K562 (cell line): ENCODE measurements around the gene MRPL54. TPM values are rescaled to one million over a fixed set of nuclear protein-coding genes. Genes with fewer than 3 reads are reported as not detected.

ENCODE experiments used
- ATAC-seq: fragments of 200-7000 bp; cut with Tn5 transposase; 3 replicates; pipeline ENCODE4 v1.9.1; 2020; ENCODE audit warnings: moderate library complexity
- BruUV-seq: library from RNA; stranded (reverse); fragments of 400-500 nt; replicated peaks from 2 replicates; lab custom pipeline; 2021; lab: Mats Ljungman, UMichigan
- CTCF ChIA-PET: fragments of 300-600 bp; formaldehyde crosslinking; extraction: SDS; loops from one replicate; lab custom pipeline; 2021; ENCODE audit warnings: low intra/inter-chr PET ratio; lab: Yijun Ruan, JAX
- POLR2A ChIA-PET: fragments of 300-600, 350-650 bp; sonication (Branson Sonifier 250); formaldehyde crosslinking; extraction: SDS; loops from one replicate; lab custom pipeline; 2021; ENCODE audit warnings: antibody characterized with exemption, inconsistent platforms; lab: Yijun Ruan, JAX
- DNase-seq, 4 experiments: peaks; one replicate each; pipeline versions ENCODE4 v3.0.0 to v3.0.0-alpha.2; 2011 to 2018; ENCODE audit warnings: low spot score in 3 of 4, mixed read lengths in 3 of 4; ENCODE audit errors: extremely low read depth in 1 of 4
- FAIRE-seq: peaks from 2 replicates; lab custom pipeline; 2011; peaks lifted over from hg19 to GRCh38; lab: Jason Lieb, UNC
- H2AFZ ChIP-seq: 2 replicates; pipeline ENCODE4 v1.6.0; 2011; ENCODE audit warnings: low read depth, low read length, control low read depth, inconsistent platforms
- H3K27ac ChIP-seq: fragments of 200-600 bp; 3 replicates; pipeline ENCODE4 v1.8.0; 2011; ENCODE audit warnings: low read depth, mild to moderate bottlenecking, control low read depth, inconsistent platforms, low read length, moderate library complexity, mixed read lengths; ENCODE audit errors: extremely low read depth
- H3K27me3 ChIP-seq, 2 experiments: fragments of 300-600 bp in 1 of 2; 2 replicates in 1 of 2; 3 replicates in 1 of 2; pipeline versions ENCODE4 v1.6.0 to v1.8.0; 2011; ENCODE audit warnings: inconsistent platforms in 2 of 2, low read length in 2 of 2, mild to moderate bottlenecking in 1 of 2, mixed read lengths in 1 of 2, moderate library complexity in 1 of 2; ENCODE audit not compliant: control insufficient read depth in 2 of 2, insufficient read depth in 2 of 2
- H3K36me3 ChIP-seq: fragments of 300-600 bp; 3 replicates; pipeline ENCODE4 v1.8.0; 2011; ENCODE audit warnings: mild to moderate bottlenecking, low read length, inconsistent platforms; ENCODE audit not compliant: control insufficient read depth, insufficient read depth
- H3K4me1 ChIP-seq, 2 experiments: fragments of 200-600 bp in 1 of 2; replicated peaks in 1 of 2; 2 replicates in 1 of 2; 3 replicates in 1 of 2; pipeline versions ENCODE4 v1.5.1 to v1.8.0; 2011; ENCODE audit warnings: inconsistent platforms in 2 of 2, low read length in 2 of 2, mild to moderate bottlenecking in 1 of 2, mixed read lengths in 1 of 2, moderate library complexity in 1 of 2; ENCODE audit not compliant: control insufficient read depth in 2 of 2, insufficient read depth in 2 of 2
- H3K4me2 ChIP-seq: 2 replicates; pipeline ENCODE4 v1.6.1; 2011; ENCODE audit warnings: low read length, control low read depth, inconsistent platforms, mixed read lengths; ENCODE audit not compliant: insufficient read depth
- H3K4me3 ChIP-seq: fragments of 200-600 bp; sonication (generic), shearing (Covaris generic); 2 replicates; pipeline ENCODE4 v1.5.1; 2016; ENCODE audit warnings: control low read depth, inconsistent platforms
- H3K79me2 ChIP-seq: fragments of 200-600 bp; 3 replicates; pipeline ENCODE4 v1.8.0; 2011; ENCODE audit warnings: low read length, inconsistent platforms; ENCODE audit not compliant: control insufficient read depth, insufficient read depth
- H3K9ac ChIP-seq, 2 experiments: 2 replicates each; pipeline versions ENCODE4 v1.6.0 to v1.6.1; 2011; ENCODE audit warnings: low read depth in 2 of 2, low read length in 2 of 2, control low read depth in 1 of 2, inconsistent platforms in 1 of 2, mild to moderate bottlenecking in 1 of 2, mixed read lengths in 1 of 2; ENCODE audit not compliant: insufficient read depth in 1 of 2
- H3K9me1 ChIP-seq: one replicate; pipeline ENCODE4 v1.6.0; 2011; ENCODE audit warnings: inconsistent platforms, mild to moderate bottlenecking, low read length, moderate library complexity; ENCODE audit not compliant: control insufficient read depth, insufficient read depth
- H3K9me3 ChIP-seq: replicated peaks from 2 replicates; pipeline ENCODE4 v1.5.1; 2011; ENCODE audit warnings: low read depth, low read length, inconsistent platforms; ENCODE audit not compliant: control insufficient read depth, insufficient read depth
- H4K20me1 ChIP-seq: replicated peaks from 2 replicates; pipeline ENCODE4 v1.6.1; 2011; ENCODE audit warnings: low read length, inconsistent platforms, mixed read lengths; ENCODE audit not compliant: control insufficient read depth, insufficient read depth
- E2F3 ChIP-seq: fragments of 250-450 bp; sonication (Bioruptor Pico); IDR thresholded peaks from 2 replicates; pipeline ENCODE4 v1.4.0; 2020; ENCODE audit warnings: mild to moderate bottlenecking
- EP400 ChIP-seq: fragments of 450-650 bp; IDR thresholded peaks from 2 replicates; pipeline ENCODE4 v1.6.1; 2017; ENCODE audit warnings: antibody characterized with exemption, mild to moderate bottlenecking, moderate library complexity
- GATAD2B ChIP-seq: fragments of 450-650 bp; IDR thresholded peaks from 2 replicates; pipeline ENCODE4 v1.6.1; 2017; ENCODE audit warnings: mild to moderate bottlenecking, borderline replicate concordance
- HNRNPL ChIP-seq: fragments of 200-400 bp; formaldehyde crosslinking; IDR thresholded peaks from 2 replicates; pipeline ENCODE4 v1.6.1; 2017; ENCODE audit warnings: low read depth, mild to moderate bottlenecking, low read length
- IFI16 ChIP-seq: fragments of 250-450 bp; sonication (Bioruptor Pico); IDR thresholded peaks from 2 replicates; pipeline ENCODE4 v2.1.2; 2022; ENCODE audit warnings: mild to moderate bottlenecking, inconsistent platforms
- NEUROD1 ChIP-seq: fragments of 150-350 bp; IDR thresholded peaks from 2 replicates; pipeline ENCODE4 v1.6.1; 2014; ENCODE audit warnings: borderline replicate concordance, low read length, low read depth; ENCODE audit not compliant: partially characterized antibody
- SMAD1 ChIP-seq: fragments of 150-350 bp; IDR thresholded peaks from 2 replicates; pipeline ENCODE4 v1.6.1; 2014; ENCODE audit warnings: low read length, low read depth; ENCODE audit not compliant: partially characterized antibody
- ZBED1 ChIP-seq: IDR thresholded peaks from 2 replicates; pipeline ENCODE4 v1.6.1; 2014
- WGBS: fragments of 100-300 bp; shearing (Covaris generic); methylation state at CpG from one replicate; pipeline ENCODE4 v1.1.6; 2016; ENCODE audit warnings: low coverage, mixed read lengths; ENCODE audit not compliant: insufficient coverage; ENCODE audit errors: missing lambda C conversion rate; 5-methylcytosine and 5-hydroxymethylcytosine counted together
- in situ Hi-C: fragments of 300-500 bp; cut with MboI; formaldehyde crosslinking; loops from 4 replicates; pipeline ENCODE4 v1.15.0; 2018; ENCODE audit warnings: inconsistent platforms, mixed read lengths
- intact Hi-C: fragments of 100-400 bp; cut with micrococcal nuclease; formaldehyde crosslinking; loops from 2 replicates; pipeline ENCODE4 v1.14.2; 2022
- polyA plus RNA-seq, 8 experiments: library from polyadenylated mRNA; depleted of rRNA in 4 of 8; stranded (reverse) in 5 of 8; unstranded in 3 of 8; fragments of >200 nt; fragmentation: Nextera tagmentation in 2 of 8; fragmentation: Illumina TruSeq in 1 of 8; extraction: Ambion mirVana in 2 of 8; extraction: Trizol in 1 of 8; gene quantifications; 2 replicates each; pipeline versions ENCODE4 v1.2.1 to v1.2.3, GENCODE V29; 2011 to 2014; ENCODE audit warnings: inconsistent platforms in 1 of 8, missing spikeins in 1 of 8
- total RNA-seq, 7 experiments: library from RNA; depleted of rRNA in 6 of 7; stranded (reverse); fragments of >200 nt in 6 of 7; fragmentation: Illumina TruSeq in 2 of 7; extraction: Trizol in 2 of 7; gene quantifications; 2 replicates each; pipeline versions ENCODE4 v1.2.1 to v1.2.3, GENCODE V29; 2011 to 2021; ENCODE audit warnings: low replicate concordance in 1 of 7
- TF ChIP-seq, protein P1 (sequence below): sonication (generic); formaldehyde crosslinking; IDR thresholded peaks from 2 replicates; pipeline ENCODE4 v1.8.0; 2022; ENCODE audit warnings: mild to moderate bottlenecking, missing genetic modification reagents
- TF ChIP-seq, protein P2 (sequence below): fragments of 200-800 bp; sonication (Bioruptor generic); IDR thresholded peaks from 2 replicates; pipeline ENCODE4 v1.6.1; 2016; ENCODE audit warnings: missing genetic modification characterization, missing compliant biosample characterization
- TF ChIP-seq, protein P3 (sequence below), 2 experiments: fragments of 450-650 bp in 1 of 2; sonication (generic) in 1 of 2; formaldehyde crosslinking; conservative IDR thresholded peaks; 2 replicates each; pipeline versions ENCODE4 v1.4.0 to v1.8.1; 2020 to 2022; ENCODE audit warnings: mild to moderate bottlenecking in 1 of 2, missing genetic modification reagents in 1 of 2

The MRPL54 gene
- total and polyA plus RNA-seq, 9 of the 15 experiments (the other 6 are each of a cell fraction or from before 2014, with no cell fraction given), result 3.5 to 120 (median 56.9) TPM

DNA sequence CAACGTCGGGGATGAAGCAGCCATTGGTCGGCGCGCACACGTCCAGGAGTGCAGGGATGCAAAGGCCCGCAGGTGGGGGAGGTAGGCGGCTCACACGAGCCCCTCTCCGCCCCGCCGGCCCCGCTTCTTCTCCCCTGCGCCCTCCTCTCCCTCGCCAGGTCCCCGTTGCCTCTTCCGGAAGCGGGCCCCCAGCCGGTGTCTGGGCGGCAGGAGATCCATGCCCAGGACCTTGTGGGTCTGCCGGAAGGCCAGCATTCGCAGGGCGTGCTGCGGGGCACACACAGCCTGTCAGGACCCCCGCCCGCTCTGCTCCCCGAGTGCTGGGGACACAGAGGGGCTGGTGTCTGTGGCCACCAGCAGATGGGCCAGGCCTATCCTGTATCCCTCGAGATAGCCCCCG lies 43.4 kb downstream of the MRPL54 start:
- FAIRE-seq (no peak), ATAC-seq (no peak), DNase-seq (no peak)
- intact Hi-C loops (no loop called here), in situ Hi-C loops (no loop called here)
- Histone ChIP-seq H4K20me1 (no peaks in the 10 kb centered on the region), H3K9me1 (no peaks in the 10 kb centered on the region), H3K27me3 (peaks cover 15 to 21% of the 10 kb centered on the region in 2 experiments; a peak in 4 of 5 replicates), H3K9ac (no peak overlapping the region), H3K9me3 (peaks cover 7% of the 10 kb centered on the region), H3K4me2 (no peak overlapping the region), H3K36me3 (no peaks in the 10 kb centered on the region), H3K4me1 (peaks cover 0 to 57% of the 10 kb centered on the region in 2 experiments; a peak in 3 of 5 replicates), H3K4me3 (no peak overlapping the region), H2AFZ (no peak overlapping the region), H3K79me2 (no peaks in the 10 kb centered on the region), H3K27ac (no peak overlapping the region)
- 43% methylated on average over 12 of the region's 29 CpGs for WGBS
- ChIA-PET POLR2A (no interaction called here), CTCF (no interaction called here)
- BruUV-seq, result no TSS peak
- TF ChIP-seq SMAD1 (no peak), NEUROD1 (no peak), E2F3 (no peak), HNRNPL (no peak), EP400 (no peak), ZBED1 (no peak), IFI16 (CRISPR knock-in tag) (no peak), GATAD2B (no peak)
- TF ChIP-seq, protein P1, sequence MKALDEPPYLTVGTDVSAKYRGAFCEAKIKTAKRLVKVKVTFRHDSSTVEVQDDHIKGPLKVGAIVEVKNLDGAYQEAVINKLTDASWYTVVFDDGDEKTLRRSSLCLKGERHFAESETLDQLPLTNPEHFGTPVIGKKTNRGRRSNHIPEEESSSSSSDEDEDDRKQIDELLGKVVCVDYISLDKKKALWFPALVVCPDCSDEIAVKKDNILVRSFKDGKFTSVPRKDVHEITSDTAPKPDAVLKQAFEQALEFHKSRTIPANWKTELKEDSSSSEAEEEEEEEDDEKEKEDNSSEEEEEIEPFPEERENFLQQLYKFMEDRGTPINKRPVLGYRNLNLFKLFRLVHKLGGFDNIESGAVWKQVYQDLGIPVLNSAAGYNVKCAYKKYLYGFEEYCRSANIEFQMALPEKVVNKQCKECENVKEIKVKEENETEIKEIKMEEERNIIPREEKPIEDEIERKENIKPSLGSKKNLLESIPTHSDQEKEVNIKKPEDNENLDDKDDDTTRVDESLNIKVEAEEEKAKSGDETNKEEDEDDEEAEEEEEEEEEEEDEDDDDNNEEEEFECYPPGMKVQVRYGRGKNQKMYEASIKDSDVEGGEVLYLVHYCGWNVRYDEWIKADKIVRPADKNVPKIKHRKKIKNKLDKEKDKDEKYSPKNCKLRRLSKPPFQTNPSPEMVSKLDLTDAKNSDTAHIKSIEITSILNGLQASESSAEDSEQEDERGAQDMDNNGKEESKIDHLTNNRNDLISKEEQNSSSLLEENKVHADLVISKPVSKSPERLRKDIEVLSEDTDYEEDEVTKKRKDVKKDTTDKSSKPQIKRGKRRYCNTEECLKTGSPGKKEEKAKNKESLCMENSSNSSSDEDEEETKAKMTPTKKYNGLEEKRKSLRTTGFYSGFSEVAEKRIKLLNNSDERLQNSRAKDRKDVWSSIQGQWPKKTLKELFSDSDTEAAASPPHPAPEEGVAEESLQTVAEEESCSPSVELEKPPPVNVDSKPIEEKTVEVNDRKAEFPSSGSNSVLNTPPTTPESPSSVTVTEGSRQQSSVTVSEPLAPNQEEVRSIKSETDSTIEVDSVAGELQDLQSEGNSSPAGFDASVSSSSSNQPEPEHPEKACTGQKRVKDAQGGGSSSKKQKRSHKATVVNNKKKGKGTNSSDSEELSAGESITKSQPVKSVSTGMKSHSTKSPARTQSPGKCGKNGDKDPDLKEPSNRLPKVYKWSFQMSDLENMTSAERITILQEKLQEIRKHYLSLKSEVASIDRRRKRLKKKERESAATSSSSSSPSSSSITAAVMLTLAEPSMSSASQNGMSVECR, result no peak
- TF ChIP-seq, protein P2, sequence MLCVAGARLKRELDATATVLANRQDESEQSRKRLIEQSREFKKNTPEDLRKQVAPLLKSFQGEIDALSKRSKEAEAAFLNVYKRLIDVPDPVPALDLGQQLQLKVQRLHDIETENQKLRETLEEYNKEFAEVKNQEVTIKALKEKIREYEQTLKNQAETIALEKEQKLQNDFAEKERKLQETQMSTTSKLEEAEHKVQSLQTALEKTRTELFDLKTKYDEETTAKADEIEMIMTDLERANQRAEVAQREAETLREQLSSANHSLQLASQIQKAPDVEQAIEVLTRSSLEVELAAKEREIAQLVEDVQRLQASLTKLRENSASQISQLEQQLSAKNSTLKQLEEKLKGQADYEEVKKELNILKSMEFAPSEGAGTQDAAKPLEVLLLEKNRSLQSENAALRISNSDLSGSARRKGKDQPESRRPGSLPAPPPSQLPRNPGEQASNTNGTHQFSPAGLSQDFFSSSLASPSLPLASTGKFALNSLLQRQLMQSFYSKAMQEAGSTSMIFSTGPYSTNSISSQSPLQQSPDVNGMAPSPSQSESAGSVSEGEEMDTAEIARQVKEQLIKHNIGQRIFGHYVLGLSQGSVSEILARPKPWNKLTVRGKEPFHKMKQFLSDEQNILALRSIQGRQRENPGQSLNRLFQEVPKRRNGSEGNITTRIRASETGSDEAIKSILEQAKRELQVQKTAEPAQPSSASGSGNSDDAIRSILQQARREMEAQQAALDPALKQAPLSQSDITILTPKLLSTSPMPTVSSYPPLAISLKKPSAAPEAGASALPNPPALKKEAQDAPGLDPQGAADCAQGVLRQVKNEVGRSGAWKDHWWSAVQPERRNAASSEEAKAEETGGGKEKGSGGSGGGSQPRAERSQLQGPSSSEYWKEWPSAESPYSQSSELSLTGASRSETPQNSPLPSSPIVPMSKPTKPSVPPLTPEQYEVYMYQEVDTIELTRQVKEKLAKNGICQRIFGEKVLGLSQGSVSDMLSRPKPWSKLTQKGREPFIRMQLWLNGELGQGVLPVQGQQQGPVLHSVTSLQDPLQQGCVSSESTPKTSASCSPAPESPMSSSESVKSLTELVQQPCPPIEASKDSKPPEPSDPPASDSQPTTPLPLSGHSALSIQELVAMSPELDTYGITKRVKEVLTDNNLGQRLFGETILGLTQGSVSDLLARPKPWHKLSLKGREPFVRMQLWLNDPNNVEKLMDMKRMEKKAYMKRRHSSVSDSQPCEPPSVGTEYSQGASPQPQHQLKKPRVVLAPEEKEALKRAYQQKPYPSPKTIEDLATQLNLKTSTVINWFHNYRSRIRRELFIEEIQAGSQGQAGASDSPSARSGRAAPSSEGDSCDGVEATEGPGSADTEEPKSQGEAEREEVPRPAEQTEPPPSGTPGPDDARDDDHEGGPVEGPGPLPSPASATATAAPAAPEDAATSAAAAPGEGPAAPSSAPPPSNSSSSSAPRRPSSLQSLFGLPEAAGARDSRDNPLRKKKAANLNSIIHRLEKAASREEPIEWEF, result no peak
- TF ChIP-seq, protein P3, sequence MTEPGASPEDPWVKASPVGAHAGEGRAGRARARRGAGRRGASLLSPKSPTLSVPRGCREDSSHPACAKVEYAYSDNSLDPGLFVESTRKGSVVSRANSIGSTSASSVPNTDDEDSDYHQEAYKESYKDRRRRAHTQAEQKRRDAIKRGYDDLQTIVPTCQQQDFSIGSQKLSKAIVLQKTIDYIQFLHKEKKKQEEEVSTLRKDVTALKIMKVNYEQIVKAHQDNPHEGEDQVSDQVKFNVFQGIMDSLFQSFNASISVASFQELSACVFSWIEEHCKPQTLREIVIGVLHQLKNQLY (CRISPR knock-in tag; conservative IDR thresholded peaks at IDR 0.05), result no peak
